HepG2 (cell line): Measurements from ENCODE around the gene TP53BP2. TPM values are rescaled to one million over a fixed set of nuclear protein-coding genes. Genes with fewer than 3 reads are reported as not detected.
A peak's percentile ranks its signal among the peaks of the same experiment; 100 is the strongest.

Experiments
- CREM ChIP-seq, 2 experiments: sonication (generic) in 1 of 2; formaldehyde crosslinking in 1 of 2; IDR thresholded peaks; 2 replicates each; pipeline versions ENCODE4 v1.4.0 to v1.6.1; 2016 to 2020; ENCODE audit warnings: antibody characterized with exemption in 1 of 2, mild to moderate bottlenecking in 1 of 2, missing genetic modification reagents in 1 of 2
- EP300 ChIP-seq, 3 experiments: sonication (generic) in 1 of 3; formaldehyde crosslinking in 1 of 3; IDR thresholded peaks; 2 replicates each; pipeline versions ENCODE4 v1.5.1 to v1.6.1; 2011 to 2020; ENCODE audit warnings: low read depth in 2 of 3, low read length in 2 of 3, borderline replicate concordance in 1 of 3, improper control_type of control experiment in 1 of 3, mild to moderate bottlenecking in 1 of 3, missing genetic modification reagents in 1 of 3, moderate library complexity in 1 of 3
- MATR3 ChIP-seq: sonication (generic); formaldehyde crosslinking; IDR thresholded peaks from 2 replicates; pipeline ENCODE4 v1.4.0; 2020; ENCODE audit warnings: missing genetic modification reagents
- NFIC ChIP-seq: IDR thresholded peaks from 2 replicates; pipeline ENCODE4 v1.6.1; 2012; ENCODE audit warnings: mild to moderate bottlenecking, low read length, inconsistent platforms
- RBFOX2 ChIP-seq: fragments of 200-400 bp; formaldehyde crosslinking; IDR thresholded peaks from 2 replicates; pipeline ENCODE4 v1.6.1; 2017; ENCODE audit warnings: low read depth, mild to moderate bottlenecking, low read length
- SMAD9 ChIP-seq: sonication (generic); formaldehyde crosslinking; IDR thresholded peaks from 2 replicates; pipeline ENCODE4 v1.5.1; 2020; ENCODE audit warnings: mild to moderate bottlenecking, missing genetic modification reagents
- SOX6 ChIP-seq, 2 experiments: fragments of 450-650 bp in 1 of 2; sonication (generic) in 1 of 2; formaldehyde crosslinking in 1 of 2; IDR thresholded peaks; 2 replicates each; pipeline versions ENCODE4 v1.4.0 to v1.6.1; 2017 to 2020; ENCODE audit warnings: antibody characterized with exemption in 1 of 2, mild to moderate bottlenecking in 1 of 2, missing genetic modification reagents in 1 of 2
- TRIM24 ChIP-seq: sonication (generic); formaldehyde crosslinking; IDR thresholded peaks from 2 replicates; pipeline ENCODE4 v1.8.0; 2022; ENCODE audit warnings: mild to moderate bottlenecking, missing genetic modification reagents
- ZBTB7A ChIP-seq: sonication (generic); formaldehyde crosslinking; IDR thresholded peaks from 2 replicates; pipeline ENCODE4 v1.8.0; 2022; ENCODE audit warnings: mild to moderate bottlenecking, missing genetic modification reagents
- ZFP36 ChIP-seq: fragments of 150-350 bp; IDR thresholded peaks from 2 replicates; pipeline ENCODE4 v1.6.1; 2018; ENCODE audit warnings: borderline replicate concordance, low read length, low read depth; ENCODE audit not compliant: partially characterized antibody
- ZNF660 ChIP-seq: sonication (generic); formaldehyde crosslinking; IDR thresholded peaks from 2 replicates; pipeline ENCODE4 v1.5.1; 2020; ENCODE audit warnings: mild to moderate bottlenecking, low read depth, missing genetic modification reagents, borderline replicate concordance
- ZNF75D ChIP-seq: sonication (generic); formaldehyde crosslinking; IDR thresholded peaks from 2 replicates; pipeline ENCODE4 v1.8.1; 2023; ENCODE audit warnings: missing genetic modification reagents, mild to moderate bottlenecking, borderline replicate concordance
- polyA plus RNA-seq, 8 experiments: library from polyadenylated mRNA; depleted of rRNA in 3 of 8; stranded (reverse) in 7 of 8; unstranded in 1 of 8; fragments of >200 nt; fragmentation: Illumina TruSeq in 4 of 8; extraction: Trizol in 4 of 8; gene quantifications; 2 replicates each; pipeline versions ENCODE4 v1.2.1 to v1.2.3, GENCODE V29; 2011 to 2016; ENCODE audit warnings: low read depth in 4 of 8, missing spikeins in 1 of 8, mixed read lengths in 1 of 8; ENCODE audit not compliant: insufficient read depth in 1 of 8
- total RNA-seq, 5 experiments: library from RNA; depleted of rRNA; stranded (reverse); fragments of >200 nt; fragmentation: Illumina TruSeq; extraction: Trizol; gene quantifications; 2 replicates each; pipeline ENCODE4 v1.2.3, GENCODE V29; 2016; ENCODE audit warnings: low read depth in 1 of 5
- TF ChIP-seq, protein P1 (sequence below): sonication (generic); formaldehyde crosslinking; IDR thresholded peaks from 2 replicates; pipeline ENCODE4 v1.5.0; 2020; ENCODE audit warnings: mild to moderate bottlenecking, missing genetic modification reagents
- TF ChIP-seq, protein P2 (sequence below): sonication (generic); formaldehyde crosslinking; IDR thresholded peaks from 2 replicates; pipeline ENCODE4 v1.5.1; 2020; ENCODE audit warnings: mild to moderate bottlenecking, missing genetic modification reagents, moderate library complexity
- TF ChIP-seq, protein P3 (sequence below), 2 experiments: sonication (generic) in 1 of 2; formaldehyde crosslinking in 1 of 2; IDR thresholded peaks; 2 replicates each; pipeline versions ENCODE4 v1.4.0 to v1.6.1; 2016 to 2020; ENCODE audit warnings: borderline replicate concordance in 1 of 2, low read depth in 1 of 2, mild to moderate bottlenecking in 1 of 2, missing genetic modification reagents in 1 of 2

The TP53BP2 gene
- total and polyA plus RNA-seq, 2 of the 13 experiments (the other 11 are each of a cell fraction or from before 2014, with no cell fraction given) = 10.0 to 14.0 TPM

DNA sequence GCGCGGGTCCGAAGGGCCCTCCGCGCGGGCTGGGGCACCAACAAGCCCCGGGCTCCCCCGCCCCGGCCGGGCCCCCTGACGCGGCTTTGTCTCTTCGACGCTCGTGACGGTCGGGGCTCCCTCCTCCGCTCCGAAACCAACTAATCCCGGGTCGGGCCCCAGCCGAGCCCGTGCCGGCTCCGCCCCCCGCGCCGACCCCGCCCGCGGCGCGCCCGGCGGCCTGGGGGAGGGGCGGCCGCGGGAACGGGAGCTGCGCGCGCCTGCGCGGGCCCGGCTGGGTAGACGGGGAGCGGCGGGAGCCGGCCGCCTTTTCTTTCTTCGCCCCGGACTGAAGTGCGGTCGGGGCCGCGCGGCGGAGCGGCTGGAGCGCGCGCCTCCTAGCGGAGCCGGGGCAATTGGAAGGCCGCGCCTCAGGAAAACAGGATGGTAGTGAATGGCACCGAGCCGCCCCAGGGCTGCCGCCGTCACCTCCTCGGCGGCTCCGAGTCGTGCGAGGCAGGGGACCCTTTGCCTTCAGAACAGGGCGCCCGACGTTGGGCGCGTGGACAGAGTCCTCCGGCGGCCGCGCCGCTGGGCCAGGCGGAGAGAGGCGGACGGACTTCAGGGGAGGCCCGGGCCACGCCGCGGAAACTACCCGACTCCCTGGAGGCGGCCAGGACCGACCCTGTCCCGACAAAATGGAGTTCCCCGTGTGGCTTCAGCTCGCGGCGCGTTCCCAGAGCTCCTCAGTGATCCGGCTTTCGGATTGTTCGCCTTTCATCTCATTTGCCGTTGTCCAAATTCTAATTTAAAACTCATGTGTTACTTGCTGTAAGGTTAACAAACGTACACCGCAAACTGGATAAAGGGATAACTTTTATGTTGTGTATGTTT is at the start of gene TP53BP2 (continued):
- TF ChIP-seq TRIM24 (CRISPR knock-in tag) = no peak
- TF ChIP-seq, protein P1, sequence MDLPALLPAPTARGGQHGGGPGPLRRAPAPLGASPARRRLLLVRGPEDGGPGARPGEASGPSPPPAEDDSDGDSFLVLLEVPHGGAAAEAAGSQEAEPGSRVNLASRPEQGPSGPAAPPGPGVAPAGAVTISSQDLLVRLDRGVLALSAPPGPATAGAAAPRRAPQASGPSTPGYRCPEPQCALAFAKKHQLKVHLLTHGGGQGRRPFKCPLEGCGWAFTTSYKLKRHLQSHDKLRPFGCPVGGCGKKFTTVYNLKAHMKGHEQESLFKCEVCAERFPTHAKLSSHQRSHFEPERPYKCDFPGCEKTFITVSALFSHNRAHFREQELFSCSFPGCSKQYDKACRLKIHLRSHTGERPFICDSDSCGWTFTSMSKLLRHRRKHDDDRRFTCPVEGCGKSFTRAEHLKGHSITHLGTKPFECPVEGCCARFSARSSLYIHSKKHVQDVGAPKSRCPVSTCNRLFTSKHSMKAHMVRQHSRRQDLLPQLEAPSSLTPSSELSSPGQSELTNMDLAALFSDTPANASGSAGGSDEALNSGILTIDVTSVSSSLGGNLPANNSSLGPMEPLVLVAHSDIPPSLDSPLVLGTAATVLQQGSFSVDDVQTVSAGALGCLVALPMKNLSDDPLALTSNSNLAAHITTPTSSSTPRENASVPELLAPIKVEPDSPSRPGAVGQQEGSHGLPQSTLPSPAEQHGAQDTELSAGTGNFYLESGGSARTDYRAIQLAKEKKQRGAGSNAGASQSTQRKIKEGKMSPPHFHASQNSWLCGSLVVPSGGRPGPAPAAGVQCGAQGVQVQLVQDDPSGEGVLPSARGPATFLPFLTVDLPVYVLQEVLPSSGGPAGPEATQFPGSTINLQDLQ (CRISPR knock-in tag) = peak; percentile 35; the same call in 1 of the 2 replicates
- TF ChIP-seq, protein P2, sequence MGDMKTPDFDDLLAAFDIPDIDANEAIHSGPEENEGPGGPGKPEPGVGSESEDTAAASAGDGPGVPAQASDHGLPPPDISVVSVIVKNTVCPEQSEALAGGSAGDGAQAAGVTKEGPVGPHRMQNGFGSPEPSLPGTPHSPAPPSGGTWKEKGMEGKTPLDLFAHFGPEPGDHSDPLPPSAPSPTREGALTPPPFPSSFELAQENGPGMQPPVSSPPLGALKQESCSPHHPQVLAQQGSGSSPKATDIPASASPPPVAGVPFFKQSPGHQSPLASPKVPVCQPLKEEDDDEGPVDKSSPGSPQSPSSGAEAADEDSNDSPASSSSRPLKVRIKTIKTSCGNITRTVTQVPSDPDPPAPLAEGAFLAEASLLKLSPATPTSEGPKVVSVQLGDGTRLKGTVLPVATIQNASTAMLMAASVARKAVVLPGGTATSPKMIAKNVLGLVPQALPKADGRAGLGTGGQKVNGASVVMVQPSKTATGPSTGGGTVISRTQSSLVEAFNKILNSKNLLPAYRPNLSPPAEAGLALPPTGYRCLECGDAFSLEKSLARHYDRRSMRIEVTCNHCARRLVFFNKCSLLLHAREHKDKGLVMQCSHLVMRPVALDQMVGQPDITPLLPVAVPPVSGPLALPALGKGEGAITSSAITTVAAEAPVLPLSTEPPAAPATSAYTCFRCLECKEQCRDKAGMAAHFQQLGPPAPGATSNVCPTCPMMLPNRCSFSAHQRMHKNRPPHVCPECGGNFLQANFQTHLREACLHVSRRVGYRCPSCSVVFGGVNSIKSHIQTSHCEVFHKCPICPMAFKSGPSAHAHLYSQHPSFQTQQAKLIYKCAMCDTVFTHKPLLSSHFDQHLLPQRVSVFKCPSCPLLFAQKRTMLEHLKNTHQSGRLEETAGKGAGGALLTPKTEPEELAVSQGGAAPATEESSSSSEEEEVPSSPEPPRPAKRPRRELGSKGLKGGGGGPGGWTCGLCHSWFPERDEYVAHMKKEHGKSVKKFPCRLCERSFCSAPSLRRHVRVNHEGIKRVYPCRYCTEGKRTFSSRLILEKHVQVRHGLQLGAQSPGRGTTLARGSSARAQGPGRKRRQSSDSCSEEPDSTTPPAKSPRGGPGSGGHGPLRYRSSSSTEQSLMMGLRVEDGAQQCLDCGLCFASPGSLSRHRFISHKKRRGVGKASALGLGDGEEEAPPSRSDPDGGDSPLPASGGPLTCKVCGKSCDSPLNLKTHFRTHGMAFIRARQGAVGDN (CRISPR knock-in tag) = peak; percentile 78
- TF ChIP-seq ZNF75D (CRISPR knock-in tag) = no peak
- TF ChIP-seq SOX6 (IDR thresholded peaks at IDR 0.05) = no peak
- peak; percentile 52; the same call in 1 of the 2 replicates for TF ChIP-seq SOX6 (CRISPR knock-in tag; IDR thresholded peaks at IDR 0.05)
- TF ChIP-seq, protein P3, sequence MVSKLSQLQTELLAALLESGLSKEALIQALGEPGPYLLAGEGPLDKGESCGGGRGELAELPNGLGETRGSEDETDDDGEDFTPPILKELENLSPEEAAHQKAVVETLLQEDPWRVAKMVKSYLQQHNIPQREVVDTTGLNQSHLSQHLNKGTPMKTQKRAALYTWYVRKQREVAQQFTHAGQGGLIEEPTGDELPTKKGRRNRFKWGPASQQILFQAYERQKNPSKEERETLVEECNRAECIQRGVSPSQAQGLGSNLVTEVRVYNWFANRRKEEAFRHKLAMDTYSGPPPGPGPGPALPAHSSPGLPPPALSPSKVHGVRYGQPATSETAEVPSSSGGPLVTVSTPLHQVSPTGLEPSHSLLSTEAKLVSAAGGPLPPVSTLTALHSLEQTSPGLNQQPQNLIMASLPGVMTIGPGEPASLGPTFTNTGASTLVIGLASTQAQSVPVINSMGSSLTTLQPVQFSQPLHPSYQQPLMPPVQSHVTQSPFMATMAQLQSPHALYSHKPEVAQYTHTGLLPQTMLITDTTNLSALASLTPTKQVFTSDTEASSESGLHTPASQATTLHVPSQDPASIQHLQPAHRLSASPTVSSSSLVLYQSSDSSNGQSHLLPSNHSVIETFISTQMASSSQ (IDR thresholded peaks at IDR 0.05; ENCODE audit: low read depth) = no peak
- TF ChIP-seq, protein P3 (CRISPR knock-in tag; IDR thresholded peaks at IDR 0.05; ENCODE audit: borderline replicate concordance) = no peak; the same call in 1 of the 2 replicates
- TF ChIP-seq ZFP36 = no peak
- TF ChIP-seq RBFOX2 = peak; percentile 97
- TF ChIP-seq ZNF660 = no peak
- no peak for TF ChIP-seq SMAD9 (CRISPR knock-in tag)
- TF ChIP-seq CREM (IDR thresholded peaks at IDR 0.05) = no peak
- TF ChIP-seq CREM (CRISPR knock-in tag; IDR thresholded peaks at IDR 0.05) = no peak
- peak in 1 of 2 experiments; percentile 21; a peak in 2 of 4 replicates for TF ChIP-seq EP300 (IDR thresholded peaks at IDR 0.05; ENCODE audit: low read depth in 2 of 2, low read length in 2 of 2)
- TF ChIP-seq EP300 (CRISPR knock-in tag; IDR thresholded peaks at IDR 0.05; ENCODE audit: borderline replicate concordance) = no peak
- TF ChIP-seq ZBTB7A (CRISPR knock-in tag) = no peak
- no peak for TF ChIP-seq MATR3 (CRISPR knock-in tag)
- TF ChIP-seq NFIC = no peak
